HG02943 (cell line): Measurements from ENCODE around the gene GALNT2.

Experiments used
- ATAC-seq: cut with Tn5 transposase; IDR thresholded peaks from one replicate; pipeline ENCODE4 v1.9.1; 2021; ENCODE audit warnings: mild to moderate bottlenecking, low read depth, moderate library complexity; ENCODE audit not compliant: unreplicated experiment

GALNT2 gene

GRCh38 chr1:230243583-230244353 lies 176.7 kb downstream of the GALNT2 start:
- no peak for ATAC-seq

- ATAC-seq: no peak
These were observed 179.5 kb downstream of the GALNT2 start for GRCh38 chr1:230246551-230246950.

DNA sequence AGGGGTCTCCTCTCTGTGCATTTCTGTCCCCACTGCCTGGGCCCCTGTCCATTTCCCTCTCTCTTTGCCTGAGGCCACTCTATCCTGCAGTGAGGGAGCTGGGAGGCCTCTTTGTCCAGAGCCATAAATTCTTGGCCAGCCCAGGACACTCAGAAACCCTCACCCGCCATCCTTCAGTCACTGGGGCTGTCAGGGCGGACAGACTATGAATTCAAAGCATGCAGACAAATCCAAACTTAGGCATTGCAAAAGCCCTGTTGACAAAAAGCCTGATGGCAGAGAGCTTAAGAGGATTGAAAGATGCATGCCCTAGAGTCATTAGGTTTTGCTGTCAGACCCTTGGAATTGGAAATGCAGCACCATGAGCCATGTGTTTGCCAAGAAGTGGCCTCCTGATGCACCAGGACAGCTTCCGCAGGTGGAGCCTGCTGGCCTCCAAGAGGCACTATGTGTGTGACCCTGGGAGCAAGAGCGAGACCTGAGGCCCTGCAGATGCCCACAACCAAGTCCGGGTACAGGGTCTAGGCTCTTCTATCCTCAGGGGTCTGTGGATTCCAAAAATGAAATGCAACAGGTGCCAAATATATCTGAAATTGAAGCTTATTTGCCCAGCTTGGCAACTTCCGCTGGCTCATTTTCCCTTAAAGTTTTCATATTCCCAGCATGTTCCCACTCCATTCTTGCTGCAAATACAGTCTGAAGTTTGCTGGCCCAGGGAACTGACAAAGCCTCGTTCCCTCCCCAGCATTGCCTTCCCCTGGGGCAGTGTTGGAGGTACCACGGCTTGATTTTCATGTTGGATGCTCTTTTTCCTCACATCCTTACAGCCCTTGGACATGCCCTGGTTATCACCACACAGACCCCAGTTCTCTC lies 181.2 kb downstream of the GALNT2 start:
- ATAC-seq: no peak

GRCh38 chr1:230248889-230249270 lies 181.8 kb downstream of the GALNT2 start:
- no peak for ATAC-seq

GRCh38 chr1:230249695-230250480 lies 182.8 kb downstream of the GALNT2 start:
- no peak for ATAC-seq

DNA sequence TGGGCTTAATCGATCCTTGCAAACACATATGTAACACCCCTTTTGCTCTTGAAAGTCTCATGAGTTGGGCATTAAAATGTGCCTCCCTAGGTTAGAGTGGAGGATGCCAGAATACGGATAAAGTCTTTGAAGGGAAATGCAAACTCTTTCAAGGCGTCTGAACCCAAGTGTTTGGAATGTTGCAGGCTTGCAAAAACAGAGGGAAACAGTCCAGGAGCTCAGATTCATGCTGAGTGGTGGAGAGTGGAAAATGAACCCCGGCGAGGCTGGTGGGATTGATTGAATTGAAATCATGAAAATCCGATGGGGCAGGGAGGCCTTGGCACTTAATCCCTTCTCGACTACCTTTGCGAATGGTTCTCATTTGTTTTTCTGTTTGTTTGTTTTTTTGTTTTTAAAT lies 183.6 kb downstream of the GALNT2 start:
- ATAC-seq: no peak

- ATAC-seq: no peak
These were observed 184.7 kb downstream of the GALNT2 start for GRCh38 chr1:230251644-230252191.

DNA sequence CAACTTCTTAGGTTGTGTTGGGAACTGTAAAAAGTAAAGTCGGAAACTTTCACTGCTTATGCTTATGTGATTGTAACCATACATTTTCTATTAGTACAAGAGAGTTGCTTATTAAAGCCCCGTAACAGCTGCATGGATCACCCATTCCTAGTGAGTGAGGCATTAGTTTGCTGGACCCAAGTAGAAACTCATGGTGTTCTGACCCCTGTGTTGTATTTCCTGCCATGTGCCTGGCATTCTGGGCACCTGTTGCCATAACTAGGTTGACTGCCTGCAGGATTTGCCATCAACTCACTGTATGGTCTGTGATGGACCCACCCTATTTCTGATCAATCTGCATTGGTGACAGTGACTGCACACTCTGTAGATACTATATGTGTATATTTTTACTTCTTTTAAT lies 186.1 kb downstream of the GALNT2 start:
- ATAC-seq: no peak

GRCh38 chr1:230254265-230254664 lies 187.2 kb downstream of the GALNT2 start:
- no peak for ATAC-seq

DNA sequence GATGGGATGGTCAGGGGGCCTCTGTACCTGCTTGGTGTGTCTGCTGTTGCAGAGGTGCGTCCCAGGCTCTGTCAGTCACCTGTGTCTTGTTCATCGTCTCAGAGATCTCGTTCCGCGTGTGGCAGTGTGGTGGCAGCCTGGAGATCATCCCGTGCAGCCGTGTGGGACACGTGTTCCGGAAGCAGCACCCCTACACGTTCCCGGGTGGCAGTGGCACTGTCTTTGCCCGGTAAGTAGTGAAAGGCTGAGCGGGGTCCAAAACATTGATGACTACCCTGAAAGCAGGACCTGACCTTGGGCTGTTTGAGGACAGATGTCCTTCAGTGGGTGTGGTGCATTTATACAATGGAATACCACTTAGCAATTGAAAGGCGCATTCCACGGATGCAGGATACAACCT lies 188.1 kb downstream of the GALNT2 start:
- no peak for ATAC-seq

DNA sequence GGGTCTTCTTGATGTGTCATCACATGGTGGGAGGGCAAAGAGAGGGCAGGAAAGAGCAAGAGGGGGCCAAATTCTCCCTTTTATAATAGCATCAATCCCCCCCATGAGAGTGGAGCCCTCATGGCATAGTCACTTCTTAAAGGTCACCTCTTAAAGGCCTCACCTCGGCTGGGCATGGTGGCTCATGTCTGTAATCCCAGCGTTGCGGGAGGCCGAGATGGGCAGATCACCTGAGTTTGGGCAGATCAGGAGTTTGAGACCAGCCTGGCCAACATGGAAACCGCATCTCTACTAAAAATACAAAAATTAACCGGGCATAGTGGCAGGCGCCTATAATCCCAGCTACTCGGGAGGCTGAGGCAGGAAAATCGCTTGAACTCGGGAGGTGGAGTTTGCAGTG lies 189.0 kb downstream of the GALNT2 start:
- no peak for ATAC-seq

DNA sequence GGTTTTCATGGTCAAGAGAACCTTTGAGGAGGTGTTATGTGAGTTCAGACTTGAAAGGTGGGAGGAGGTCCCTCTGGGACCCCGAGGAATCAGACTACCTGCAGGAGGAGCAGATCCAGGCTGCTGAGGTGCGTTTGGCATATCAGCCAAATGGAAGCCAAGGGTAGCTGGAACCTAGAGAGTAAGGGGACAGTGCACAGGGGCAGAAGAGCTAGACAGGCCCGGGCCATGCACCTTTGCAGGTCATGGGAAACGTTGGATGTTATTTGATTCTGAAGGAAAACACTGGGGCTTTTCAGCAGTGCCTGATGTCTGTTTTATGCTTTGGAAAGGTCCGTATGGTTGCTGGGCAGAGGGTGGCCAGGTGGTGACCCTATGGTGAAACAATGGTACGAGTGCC lies 189.9 kb downstream of the GALNT2 start:
- no peak for ATAC-seq

DNA sequence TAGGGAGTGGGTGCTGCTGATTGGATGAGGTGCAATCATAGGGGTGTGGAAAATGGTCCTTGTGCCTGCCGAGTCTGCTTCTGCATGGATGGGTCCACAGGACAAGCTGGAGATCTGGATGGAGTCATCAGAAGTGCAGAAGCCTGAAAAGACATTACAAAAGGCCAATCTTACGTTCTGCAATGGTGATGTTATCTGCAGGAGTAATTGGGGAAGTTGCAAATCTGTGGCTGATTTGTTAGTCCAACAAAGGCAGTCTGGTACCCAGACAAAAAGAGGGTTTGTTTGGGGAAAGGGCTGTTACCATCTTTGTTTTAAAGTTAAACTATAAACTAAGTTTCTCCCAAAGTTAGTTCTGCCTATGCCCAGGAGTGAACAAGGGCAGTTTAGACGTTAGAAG lies 192.6 kb downstream of the GALNT2 start:
- ATAC-seq: no peak

- ATAC-seq: no peak
These were observed 193.8 kb downstream of the GALNT2 start for GRCh38 chr1:230260831-230261230.

- ATAC-seq: no peak
These were observed 195.1 kb downstream of the GALNT2 start for GRCh38 chr1:230261928-230262650.

- no peak for ATAC-seq
These were observed 196.0 kb downstream of the GALNT2 start for GRCh38 chr1:230262867-230263567.

- ATAC-seq: no peak
These were observed 196.6 kb downstream of the GALNT2 start for GRCh38 chr1:230263568-230264195.

GRCh38 chr1:230264342-230264741 lies 197.3 kb downstream of the GALNT2 start:
- ATAC-seq: no peak
